HPDE6-E6E7 (cell line): ENCODE data around the gene RAET1G.
"Not testable (repeated sequence)": the region's sequence is repeated elsewhere in the genome, so short reads cannot be mapped to it uniquely, and the experiment has no call there.

ENCODE experiments used
- DNase-seq: peaks from one replicate; pipeline ENCODE4 v3.0.0; 2011; ENCODE audit warnings: missing footprints; ENCODE audit errors: extremely low spot score

RAET1G gene, protein sequence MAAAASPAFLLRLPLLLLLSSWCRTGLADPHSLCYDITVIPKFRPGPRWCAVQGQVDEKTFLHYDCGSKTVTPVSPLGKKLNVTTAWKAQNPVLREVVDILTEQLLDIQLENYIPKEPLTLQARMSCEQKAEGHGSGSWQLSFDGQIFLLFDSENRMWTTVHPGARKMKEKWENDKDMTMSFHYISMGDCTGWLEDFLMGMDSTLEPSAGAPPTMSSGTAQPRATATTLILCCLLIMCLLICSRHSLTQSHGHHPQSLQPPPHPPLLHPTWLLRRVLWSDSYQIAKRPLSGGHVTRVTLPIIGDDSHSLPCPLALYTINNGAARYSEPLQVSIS

DNA sequence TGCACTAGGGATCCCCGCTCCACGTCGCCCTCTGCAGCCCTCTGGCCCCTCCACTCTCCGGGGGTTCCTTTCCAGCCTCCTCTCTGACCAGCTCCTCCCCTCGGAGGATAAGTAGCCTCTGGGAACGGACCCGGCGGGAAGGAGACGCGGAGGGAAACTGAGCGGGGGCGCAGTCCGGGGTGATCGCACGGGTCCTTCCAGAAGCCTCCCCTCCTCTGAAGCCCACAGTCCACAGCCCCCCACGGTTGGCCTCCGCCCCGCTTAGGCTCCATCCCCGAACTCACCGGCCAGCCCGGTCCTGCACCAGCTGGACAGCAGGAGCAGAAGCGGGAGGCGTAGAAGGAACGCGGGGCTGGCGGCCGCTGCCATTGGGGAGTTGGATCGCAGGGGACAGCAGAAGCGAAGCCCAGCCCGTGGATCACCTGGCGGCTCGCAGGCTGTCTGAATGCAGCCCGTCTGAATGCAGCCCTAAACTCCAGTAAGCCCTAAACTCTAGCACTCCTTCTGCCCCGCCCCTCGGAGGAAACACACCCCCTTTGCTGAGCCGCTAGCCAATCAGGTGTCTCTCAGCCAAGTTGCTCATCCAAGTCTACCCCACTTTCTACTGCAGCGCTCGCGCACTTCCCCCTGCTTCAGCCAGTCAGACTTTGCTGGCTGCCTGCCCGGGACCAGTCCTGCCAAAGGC lies at the start of gene RAET1G:
Gene RAET1G (minus strand): TSS at position 480 of the 685 bp plus-strand sequence. CDS start 111 bp downstream, at position 369.
- DNase-seq, result peak; percentile 94

DNA sequence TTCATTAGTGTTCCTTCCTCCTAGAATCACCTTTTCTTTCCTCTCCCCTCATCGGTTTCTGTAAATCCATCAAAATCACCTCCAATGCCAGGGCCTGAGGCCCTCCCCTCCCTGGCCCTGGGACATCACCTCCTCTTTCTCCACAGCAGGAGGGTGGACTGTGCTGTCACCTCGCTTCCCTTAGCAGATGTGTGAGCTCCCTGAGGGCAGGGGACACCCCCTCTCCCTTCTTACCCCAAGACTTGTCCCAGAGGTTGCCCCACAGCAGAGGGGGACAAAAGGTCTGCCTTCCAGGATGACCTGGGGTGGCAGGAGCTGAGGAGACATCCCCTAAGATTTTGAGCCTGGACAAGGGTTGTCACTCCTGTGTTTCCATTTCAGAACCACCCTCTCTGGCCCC lies 46.7 kb upstream of the RAET1G start:
- no peak for DNase-seq

DNA sequence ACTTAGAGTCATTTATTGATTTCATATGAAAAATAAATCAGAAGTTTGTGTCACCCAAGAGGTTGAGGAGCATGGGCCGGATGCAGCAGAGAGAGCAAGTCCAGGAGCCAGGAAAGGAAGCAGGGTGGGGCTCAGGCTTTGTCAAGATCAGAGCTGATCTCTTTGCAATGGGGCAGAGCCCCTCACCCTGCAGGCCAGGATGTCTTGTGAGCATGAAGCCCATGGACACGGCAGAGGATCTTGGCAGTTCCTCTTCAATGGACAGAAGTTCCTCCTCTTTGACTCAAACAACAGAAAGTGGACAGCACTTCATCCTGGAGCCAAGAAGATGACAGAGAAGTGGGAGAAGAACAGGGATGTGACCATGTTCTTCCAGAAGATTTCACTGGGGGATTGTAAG lies 46.0 kb upstream of the RAET1G start:
- not testable (repeated sequence) for DNase-seq

DNA sequence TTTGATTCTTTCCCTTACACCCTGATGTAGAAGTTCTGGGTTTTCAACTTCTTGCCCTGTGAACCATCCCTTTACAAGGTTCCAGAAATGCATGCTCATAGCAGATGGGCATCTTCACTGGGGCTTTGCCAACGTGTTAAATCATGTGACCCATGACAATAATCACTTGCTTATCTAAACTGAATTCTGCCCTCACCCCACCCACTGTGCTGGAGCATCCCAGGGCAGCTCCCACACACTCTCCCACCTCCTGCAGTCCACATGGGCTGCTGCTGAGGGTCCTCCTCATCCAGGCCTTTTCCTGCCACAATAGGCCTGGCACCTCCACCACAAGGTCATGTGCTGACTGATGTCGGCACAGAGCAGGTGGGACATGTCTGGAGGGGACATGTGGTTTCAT lies 45.1 kb upstream of the RAET1G start:
- not testable (repeated sequence) for DNase-seq

DNA sequence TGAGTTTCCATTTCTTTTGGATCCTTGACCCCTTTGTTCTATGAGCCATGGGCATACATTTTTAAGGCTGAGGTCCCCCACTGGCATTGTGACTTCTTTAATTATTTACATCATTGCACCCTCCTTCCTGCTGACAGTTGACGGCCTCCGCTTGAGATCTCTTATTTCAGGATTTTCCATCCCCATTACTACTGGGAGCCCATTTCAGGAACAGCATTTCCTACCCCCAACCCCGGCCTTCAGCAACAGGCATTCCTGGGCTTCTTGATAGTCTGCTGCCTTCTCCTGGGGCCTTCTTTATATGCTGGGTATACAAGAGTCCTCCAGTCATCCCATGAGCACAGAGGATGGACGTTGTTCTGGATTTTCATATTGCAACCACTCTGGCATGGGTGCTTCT lies 44.7 kb upstream of the RAET1G start:
- DNase-seq, result no peak

DNA sequence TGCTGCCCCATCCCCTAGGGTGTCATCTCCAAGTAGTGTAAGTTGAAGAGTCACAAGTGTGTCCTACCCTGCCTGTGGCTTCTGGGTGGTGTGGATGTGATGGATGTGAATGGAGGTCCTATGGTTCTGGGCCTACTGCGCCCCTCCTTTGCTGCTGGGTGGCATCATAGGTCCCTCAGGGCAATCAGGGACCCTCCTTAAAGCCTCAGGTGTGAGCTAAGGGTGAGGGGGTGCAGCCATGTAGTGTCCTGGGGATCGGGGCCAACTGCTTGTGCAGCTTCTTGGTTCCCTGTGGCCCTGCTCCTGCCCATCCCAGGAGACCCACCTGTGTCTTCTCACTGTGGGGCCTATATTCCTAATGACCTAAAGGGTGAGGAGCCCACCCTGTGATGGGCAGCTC lies 43.4 kb upstream of the RAET1G start:
- not testable (repeated sequence) for DNase-seq

DNA sequence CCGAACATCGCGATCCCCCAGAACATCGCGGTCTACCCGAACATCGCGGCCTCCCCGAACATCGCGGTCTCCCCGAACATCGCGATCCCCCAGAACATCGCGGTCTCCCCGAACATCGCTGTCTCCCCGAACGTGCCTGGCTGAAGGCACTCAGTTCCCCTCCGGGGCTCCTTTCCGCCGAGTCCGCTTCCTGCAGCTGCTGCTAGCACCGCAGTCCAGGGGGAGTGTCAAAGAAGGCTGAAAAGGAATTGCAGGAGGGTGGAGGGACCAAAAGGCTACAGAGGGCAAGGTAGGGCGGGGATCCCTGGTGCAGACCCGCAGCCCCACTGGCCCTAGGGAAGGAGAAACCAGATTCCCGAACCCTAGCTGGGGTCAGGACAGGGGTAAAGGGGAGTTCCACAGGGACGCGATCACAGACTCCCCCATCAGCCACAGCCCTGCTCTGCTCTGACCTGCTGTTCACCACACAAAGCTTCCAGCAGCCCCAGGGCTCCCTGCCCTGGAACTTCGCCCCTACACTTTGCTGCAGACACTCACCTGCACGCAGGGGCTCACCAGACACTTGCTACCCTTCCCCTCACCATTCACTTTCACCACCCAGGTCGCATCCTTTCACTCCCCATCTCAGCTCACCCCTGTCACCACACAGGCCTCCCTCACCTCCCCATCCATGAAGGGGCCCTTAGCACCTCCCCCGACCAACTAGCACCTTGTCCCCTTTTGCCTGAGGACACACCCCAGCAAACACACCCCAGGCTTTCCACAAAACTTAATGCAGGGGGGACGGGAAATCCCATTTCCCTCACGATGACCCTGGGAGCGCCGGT lies 42.5 kb upstream of the RAET1G start:
- DNase-seq, result no peak

DNA sequence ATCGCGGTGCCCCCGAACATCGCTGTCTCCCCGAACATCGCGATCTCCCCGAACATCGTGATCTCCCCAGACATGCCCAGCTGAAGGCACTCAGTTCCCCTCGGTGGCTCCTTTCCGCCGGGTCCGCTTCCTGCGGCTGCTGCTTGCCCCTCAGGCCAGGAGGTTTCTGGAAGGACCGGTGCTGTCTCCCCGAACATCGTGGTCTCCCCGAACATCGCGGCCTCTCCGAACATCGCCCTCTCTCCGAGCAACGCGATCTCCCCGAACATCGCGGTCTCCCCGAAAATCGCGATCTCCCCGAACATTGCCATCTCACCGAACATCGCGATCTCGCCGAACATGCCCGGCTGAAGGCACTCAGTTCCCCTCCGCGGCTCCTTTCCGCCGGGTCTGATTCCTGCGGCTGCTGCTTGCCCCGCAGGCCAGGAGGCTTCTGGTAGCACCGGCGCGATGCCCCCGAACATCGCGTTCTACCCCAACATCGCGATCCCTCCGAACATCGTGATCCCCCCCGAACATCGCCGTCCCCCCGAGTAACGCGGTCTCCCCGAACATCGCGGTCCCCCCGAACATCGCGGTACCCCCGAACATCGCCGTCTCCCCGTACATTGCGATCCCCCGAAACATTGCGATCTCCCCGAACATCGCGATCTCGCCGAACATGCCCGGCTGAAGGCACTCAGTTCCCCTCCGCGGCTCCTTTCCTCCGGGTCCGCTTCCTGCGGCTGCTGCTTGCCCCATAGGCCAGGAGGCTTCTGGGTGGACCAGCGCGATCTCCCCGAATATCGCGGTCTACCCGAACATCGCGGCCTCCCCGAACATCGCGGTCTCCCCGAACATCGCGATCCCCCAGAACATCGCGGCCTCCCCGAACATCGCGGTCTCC lies 41.6 kb upstream of the RAET1G start:
- DNase-seq, result no peak

DNA sequence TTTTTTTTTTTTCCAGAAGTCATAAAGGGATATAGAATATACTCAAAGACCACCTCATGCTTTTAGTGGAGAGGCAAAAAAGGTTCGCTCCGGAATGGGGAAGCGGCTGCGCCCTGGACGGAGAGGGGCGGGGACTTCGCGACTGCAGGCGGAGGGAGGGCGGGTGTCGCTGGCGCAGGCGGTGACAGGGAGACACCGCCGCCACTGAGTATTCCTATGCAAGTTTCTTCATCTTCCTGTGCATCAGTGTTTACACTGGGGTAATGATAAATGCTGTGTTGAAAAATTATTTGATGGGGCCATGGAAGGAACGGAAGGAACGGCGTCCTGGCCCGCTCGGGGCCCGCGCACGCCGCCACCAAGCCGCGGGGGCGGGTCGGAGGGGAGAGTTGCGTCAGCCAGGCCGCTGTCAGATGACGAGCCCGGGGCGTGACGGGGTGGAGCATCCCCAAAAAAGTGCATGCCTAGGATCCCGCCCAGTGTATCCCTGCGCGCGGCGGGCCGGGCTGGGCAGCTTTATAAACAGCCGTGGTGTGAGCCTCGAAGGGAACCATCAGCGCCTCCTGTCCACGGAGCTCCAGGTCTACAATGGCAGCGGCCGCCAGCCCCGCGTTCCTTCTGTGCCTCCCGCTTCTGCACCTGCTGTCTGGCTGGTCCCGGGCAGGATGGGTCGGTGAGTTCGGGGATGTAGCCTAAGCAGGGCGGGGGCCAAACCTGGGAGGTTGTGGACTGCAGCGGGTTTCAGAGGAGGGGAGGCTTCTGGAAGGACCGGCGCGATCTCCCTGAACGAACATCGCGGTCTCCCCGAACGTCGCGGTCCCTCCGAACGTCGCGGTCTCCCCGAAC lies 40.8 kb upstream of the RAET1G start, which contains the start of gene ULBP1:
Gene ULBP1 (plus strand): TSS at position 482 of the 846 bp plus-strand sequence. CDS start 107 bp downstream, at position 589.
- peak; percentile 58 for DNase-seq

DNA sequence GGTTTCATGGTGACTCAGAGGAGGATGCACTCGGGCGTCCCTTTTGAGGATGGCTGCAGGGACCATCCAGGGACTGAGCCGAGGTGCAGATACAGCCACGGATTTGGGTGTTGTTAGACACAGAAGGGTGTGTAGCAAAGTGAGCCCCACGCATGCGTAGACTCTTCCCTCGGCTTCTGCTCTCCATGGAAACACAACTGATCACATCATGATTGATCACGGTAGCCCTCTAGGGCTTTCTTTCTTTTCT lies 40.2 kb upstream of the RAET1G start:
- no peak for DNase-seq

DNA sequence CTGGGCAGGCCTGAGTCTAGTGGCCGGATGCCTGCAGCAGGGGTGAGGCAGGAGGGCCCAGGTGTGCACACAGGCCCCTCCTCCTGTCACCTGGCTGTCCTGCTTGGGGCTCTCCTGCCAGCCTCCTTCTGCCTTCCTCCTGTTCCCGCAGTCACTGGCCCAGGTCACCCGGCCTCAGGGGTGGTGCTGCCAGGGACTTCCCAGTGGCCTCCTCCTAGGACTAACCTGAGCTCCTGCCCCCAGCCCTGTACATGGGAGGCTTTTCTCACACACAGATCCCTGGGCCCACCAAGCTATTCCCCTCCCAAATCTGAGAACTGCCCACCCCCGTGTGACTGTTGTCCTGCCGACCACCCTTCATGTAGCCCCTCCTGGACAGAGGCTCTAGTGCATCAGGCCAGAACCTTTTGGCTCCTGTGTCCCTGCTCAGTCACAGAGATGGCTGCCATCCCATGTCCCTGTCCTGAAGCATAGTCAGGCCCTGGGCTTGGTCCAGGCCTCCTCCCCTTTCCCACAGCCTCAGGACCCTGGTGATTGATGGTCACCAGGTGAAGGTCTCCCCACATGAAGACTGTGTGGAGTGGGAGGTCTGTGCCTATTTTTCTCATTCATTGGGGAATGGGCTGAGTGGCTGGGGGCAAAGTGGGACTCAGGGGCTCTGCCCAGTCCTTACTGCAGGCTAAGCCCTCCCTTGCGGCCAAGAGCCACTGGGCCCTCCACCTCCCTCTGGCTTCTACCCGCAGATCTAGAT lies 39.7 kb upstream of the RAET1G start:
- DNase-seq, result no peak

DNA sequence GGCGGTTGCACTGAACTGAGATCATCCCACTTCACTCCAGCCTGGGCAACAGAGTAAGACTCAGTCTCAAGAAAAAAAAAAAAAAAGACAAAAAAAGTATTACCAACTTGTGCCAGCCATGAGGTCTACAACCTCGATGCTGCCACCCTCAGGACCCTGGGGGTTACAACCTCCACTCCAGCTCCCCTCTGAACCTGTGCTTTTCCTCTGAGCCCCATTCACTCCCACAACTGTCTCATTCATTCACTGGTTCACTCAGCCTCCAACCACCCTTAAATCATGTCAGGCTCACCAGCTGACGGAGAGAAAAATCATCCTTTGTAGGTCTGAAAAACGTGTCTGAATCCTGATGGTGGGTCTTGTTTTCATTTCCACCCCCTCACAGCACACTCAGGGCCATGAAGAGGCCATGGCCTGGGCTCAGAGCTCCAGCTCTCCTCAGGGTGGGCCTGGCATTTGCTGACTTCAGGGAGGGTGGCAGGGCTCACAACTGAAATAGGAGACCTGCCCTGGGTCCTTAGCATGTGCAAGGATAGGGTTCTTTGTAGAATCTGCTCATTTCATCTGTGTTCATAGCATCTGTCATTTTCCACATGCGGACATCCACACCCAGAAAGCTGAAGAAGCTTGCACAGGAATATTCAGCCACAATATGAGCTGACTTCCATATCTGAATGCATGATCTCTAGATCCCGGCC lies 39.0 kb upstream of the RAET1G start:
- DNase-seq, result no peak

DNA sequence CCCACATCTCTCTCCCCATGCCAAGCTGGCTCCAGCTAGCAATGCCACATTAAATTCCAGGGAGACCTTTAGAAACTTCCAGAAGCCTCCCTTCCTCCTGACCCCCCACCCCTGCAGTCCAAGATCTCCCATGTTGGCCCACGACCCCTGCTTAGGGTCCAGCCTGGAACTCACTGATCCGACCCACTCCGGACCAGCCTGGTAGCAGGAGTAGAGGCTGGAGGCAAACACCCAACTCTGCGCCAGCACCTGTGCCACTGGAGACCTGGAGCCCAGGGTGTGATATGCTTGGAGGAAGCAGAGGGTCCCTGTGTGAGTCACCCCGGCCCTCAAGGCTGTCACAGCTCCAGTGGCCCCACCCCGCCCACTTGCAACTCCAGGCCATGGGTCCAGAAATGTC lies 37.6 kb upstream of the RAET1G start:
- DNase-seq, result no peak

DNA sequence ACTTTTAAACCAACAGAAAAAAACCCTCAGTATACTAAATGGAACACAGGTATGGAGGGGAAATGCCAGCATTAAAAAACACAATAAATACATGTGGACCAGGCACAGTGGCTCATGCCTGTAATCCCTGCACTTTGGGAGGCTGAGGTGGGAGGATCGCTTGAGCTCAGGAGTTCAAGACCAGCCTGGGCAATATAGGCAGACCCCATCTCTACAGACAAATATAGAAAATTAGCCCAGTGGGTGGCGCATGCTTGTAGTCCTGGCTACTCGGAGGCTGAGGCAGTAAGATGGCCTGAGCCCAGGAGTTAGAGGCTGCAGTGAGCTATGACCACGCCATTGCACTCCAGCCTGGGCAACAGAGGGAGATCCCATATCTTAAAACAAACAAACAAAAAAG lies 36.9 kb upstream of the RAET1G start:
- DNase-seq, result not testable (repeated sequence)

DNA sequence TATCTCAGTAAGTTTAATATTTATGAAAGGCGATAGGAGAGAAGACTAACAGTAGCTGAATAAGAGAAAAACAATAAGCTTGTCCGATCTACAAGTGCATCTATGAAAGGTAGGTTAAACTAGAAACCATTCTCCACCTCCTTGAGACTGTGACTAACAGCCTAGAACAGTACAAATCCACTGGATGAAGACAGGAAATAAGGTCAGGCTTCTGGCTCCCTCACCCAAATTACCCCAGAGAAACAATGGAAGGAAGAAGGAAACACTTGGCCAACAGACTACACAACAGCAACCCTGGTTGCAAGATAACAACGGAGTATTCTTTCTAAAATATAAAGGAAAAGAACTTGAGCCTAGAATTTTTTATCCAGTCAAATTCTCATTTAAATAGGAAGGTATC lies 35.2 kb upstream of the RAET1G start:
- not testable (repeated sequence) for DNase-seq

DNA sequence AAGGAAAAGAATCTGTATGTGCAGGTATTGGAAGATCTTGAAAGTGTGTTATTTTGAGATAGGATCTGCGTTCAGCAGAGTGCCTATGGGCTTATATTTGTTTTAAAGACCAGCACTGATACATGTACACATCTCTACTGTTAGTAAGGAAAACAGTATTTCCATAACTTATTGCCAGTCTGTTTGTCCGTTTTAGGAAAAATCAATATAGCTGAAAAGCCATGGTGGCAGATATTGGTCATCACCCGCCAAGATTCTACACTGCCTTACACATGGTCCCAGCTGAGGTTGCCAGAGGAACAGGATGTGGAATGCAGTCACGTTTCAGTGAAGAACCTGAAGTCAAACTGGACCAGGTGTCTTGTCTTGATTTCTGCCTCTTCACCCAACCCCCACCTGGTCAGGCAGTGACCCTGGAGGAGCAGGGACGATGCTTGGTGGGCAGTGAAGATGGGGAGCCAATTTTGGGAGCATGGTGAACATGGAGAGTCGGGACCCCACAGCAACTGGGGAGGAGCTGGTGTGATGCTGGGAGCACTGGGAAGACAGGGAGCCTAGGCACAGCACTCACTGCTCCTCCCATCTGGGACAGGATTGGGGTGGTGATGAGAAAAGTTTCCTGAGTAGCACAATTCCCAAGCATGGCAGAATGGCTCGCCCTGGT lies 32.9 kb upstream of the RAET1G start:
- DNase-seq, result not testable (repeated sequence)

DNA sequence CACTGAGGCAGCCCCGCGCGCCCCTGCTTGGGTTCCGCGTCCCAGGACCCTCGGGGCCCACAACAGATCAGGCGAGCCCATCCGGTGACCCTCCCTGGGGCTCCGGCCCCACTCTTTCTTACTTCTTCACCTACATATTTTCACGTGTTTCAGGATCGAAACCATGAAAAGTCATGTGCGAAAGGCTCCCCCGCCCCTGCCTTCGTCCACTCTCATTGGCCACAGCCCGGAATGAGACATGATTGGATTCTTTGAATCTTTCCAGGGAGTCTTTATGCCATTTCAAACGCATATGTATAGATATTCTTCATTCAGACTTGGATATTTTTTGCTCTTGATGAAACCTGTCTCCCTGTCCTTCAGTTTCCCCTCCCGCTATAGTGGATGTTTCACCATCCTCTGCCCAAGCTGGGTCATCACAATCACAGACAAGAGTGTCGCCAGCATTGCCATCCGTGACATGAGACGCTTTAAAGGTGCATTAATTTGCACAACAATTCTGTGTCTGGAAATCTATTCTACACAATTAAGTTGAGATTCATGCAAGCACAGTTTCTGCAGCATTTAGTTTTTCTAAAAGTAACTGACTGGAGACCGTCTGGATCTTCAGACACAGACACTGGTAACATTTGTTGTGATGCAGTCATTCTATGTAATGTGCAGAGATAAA lies 32.2 kb upstream of the RAET1G start:
- DNase-seq, result not testable (repeated sequence)

DNA sequence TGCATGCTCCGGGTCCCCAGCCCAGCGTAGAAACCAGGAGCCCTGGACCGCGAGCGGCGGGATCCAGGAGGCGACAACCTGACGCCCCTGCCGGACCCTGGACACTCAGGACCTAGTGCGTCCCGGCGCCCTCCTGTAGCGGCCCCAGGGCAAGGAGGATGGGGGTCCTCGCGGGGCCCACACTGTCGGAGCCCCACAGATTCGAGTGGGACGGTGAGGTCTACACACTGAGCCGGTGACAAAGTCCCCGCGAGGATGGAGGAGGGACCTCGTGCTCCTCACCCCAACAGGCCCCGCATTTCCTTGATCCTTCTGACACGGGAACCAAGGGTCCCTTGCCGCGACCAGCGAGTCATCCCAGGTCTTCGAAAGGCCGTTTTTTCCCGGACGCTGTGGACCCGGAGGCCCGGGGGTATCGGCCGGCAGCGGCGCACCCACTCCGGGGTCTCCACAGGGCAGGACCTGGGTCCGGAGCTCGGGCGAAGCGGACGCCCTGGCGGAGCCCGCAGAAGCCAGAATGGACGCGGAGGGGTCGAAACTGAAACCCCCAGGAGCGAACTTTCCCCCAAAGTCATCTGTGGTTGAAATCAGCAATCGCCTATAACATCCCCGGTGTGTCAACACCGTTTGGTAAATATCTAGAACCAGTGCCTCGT lies 31.5 kb upstream of the RAET1G start:
- DNase-seq, result not testable (repeated sequence)
